ENCODE results near the gene ZBTB39.

- TF ChIP-seq, protein P1, sequence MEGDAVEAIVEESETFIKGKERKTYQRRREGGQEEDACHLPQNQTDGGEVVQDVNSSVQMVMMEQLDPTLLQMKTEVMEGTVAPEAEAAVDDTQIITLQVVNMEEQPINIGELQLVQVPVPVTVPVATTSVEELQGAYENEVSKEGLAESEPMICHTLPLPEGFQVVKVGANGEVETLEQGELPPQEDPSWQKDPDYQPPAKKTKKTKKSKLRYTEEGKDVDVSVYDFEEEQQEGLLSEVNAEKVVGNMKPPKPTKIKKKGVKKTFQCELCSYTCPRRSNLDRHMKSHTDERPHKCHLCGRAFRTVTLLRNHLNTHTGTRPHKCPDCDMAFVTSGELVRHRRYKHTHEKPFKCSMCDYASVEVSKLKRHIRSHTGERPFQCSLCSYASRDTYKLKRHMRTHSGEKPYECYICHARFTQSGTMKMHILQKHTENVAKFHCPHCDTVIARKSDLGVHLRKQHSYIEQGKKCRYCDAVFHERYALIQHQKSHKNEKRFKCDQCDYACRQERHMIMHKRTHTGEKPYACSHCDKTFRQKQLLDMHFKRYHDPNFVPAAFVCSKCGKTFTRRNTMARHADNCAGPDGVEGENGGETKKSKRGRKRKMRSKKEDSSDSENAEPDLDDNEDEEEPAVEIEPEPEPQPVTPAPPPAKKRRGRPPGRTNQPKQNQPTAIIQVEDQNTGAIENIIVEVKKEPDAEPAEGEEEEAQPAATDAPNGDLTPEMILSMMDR (IDR thresholded peaks at IDR 0.05): no peak
- no peak for TF ChIP-seq POLR2A (IDR thresholded peaks at IDR 0.05)
Measured at GRCh38 chr12:56989861-56990610, 16.3 kb downstream of the ZBTB39 start.

All from Peyer's patch (tissue), 4 donors.